Measurements from ENCODE around the gene CDC42BPA.

The CDC42BPA gene

DNA sequence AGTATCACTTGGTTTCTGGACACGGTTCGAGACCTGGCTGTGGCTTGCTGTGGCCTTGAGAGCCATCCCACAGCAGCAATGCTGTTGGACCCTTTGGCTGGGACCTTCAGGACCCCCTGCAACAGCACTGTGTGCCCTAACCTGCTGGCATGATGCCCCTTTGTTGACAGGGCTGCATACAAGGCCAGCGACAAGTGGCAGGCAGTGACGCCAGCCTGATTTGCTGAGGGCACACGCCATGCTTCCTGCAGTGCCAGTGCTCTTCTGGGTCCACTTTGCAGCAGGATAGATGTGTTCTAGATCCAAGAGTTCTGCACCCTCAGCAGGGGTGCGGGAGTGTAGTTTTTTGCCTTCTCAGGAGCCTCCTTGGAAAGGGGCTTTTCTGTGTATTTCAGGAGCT lies 345.4 kb downstream of the CDC42BPA start:
- H3K4me3 ChIP-seq (ENCODE audit: low read depth, low read length), result no peak overlapping the region
- TF ChIP-seq, protein P1, sequence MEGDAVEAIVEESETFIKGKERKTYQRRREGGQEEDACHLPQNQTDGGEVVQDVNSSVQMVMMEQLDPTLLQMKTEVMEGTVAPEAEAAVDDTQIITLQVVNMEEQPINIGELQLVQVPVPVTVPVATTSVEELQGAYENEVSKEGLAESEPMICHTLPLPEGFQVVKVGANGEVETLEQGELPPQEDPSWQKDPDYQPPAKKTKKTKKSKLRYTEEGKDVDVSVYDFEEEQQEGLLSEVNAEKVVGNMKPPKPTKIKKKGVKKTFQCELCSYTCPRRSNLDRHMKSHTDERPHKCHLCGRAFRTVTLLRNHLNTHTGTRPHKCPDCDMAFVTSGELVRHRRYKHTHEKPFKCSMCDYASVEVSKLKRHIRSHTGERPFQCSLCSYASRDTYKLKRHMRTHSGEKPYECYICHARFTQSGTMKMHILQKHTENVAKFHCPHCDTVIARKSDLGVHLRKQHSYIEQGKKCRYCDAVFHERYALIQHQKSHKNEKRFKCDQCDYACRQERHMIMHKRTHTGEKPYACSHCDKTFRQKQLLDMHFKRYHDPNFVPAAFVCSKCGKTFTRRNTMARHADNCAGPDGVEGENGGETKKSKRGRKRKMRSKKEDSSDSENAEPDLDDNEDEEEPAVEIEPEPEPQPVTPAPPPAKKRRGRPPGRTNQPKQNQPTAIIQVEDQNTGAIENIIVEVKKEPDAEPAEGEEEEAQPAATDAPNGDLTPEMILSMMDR (IDR thresholded peaks at IDR 0.05; ENCODE audit: borderline replicate concordance, insufficient read depth, low read depth, low read length), result no peak

DNA sequence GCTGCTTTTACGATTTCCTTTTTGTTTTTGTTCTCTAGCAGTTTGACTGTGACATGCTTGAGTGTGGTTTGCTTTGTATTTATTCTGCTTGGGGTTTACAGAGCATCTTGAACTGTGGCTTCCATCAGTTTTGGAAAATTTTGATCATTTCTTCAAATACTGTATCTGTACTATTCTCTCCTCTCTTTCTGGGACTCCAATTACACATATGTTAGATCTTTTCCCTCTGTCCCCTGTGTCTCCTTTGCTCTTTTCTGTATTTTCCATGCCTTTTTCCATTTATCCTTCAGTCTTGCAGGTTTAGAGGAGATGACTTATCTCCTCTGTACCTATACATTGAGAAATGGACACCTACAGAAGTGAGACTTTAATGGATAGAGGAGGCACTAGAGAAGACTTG lies 346.5 kb downstream of the CDC42BPA start:
- H3K4me3 ChIP-seq (ENCODE audit: low read depth, low read length), result no peak overlapping the region
- TF ChIP-seq, protein P1 (IDR thresholded peaks at IDR 0.05; ENCODE audit: borderline replicate concordance, insufficient read depth, low read depth, low read length), result no peak

DNA sequence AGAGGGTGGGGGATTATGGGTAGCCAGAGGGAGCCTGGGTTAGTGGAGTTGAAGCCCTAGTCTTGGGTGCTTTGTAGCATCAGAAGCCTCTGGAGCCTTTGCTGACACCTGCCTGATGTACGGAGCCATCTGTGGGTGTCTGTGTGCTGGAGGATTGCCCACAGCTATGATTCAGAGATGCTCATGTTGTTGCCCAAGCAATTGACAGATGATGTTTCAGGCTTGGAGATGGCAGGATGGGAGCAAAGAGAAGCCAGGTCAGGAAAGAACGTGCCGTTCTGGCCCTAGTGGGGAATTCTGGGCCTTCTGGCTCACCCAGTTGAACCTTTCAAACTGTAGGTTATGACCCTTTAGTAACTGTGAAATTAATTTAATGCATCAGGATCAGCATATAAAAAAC lies 350.6 kb downstream of the CDC42BPA start:
- TF ChIP-seq, protein P1 (IDR thresholded peaks at IDR 0.05; ENCODE audit: borderline replicate concordance, insufficient read depth, low read depth, low read length), result no peak
- no peak overlapping the region for H3K4me3 ChIP-seq (ENCODE audit: low read depth, low read length)

DNA sequence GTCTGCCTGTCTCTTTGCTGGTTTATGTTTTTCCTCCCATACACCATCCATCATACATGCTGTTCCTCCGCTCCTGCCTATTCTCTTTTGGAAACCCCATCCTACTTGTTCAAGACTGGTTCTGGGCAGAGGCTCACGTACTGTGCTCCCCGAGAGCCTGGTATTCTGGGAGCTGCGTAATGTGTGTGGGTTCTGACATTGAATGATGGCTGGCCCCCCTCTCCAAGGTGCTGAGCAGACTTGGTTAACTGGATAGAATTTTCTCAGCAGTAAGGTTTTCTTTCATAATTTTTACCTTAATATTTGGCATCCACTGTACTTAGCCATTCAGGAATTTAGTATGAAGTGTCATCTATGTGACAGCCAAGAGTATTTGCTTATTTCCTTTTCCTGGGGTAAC lies 351.6 kb downstream of the CDC42BPA start:
- TF ChIP-seq, protein P1 (IDR thresholded peaks at IDR 0.05; ENCODE audit: borderline replicate concordance, insufficient read depth, low read depth, low read length), result no peak
- no peak overlapping the region for H3K4me3 ChIP-seq (ENCODE audit: low read depth, low read length)

DNA sequence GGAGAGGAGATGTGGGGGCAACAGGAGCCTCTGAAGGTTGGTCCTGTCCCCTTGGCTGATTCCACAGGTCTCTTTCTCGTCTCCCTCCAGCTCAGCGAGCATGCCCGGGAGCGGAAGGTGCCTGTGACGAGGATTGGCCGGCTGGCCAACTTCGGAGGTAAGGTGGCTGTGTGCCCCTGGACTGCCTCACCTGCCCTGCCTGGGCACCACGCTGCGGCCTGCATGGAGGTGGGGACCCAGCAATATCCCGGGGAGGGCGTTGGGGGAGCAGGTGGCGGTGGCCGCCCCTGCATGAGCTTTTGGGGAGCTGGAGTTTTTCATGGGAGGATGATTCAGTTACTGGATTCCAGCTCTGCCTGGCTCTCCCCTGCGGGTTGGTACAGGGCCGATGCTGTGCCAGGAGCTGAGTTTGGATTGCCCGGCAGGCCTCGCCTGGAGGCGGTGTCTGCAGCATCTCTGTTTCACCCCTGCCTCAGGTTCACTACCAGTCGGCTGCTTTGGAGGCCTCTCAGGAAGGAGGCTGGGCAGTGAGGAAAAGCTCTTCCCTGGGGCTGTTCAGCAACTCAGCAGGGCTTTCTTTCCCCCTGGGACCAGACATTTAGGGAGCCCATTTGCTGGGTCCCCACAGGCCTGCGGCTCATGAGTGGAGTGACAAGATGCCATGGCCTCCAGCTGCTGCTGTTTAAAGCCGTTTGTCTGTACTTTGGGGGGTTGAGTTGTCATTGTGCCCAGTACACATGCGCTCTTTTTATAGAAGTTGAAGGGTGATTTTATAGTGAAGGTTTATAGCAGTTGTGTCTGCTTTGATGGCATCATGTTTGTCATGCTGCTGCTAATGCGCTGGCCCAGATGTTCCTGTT lies 352.5 kb downstream of the CDC42BPA start:
- TF ChIP-seq, protein P1 (IDR thresholded peaks at IDR 0.05; ENCODE audit: borderline replicate concordance, insufficient read depth, low read depth, low read length), result no peak
- H3K4me3 ChIP-seq (ENCODE audit: low read depth, low read length), result no peak overlapping the region

DNA sequence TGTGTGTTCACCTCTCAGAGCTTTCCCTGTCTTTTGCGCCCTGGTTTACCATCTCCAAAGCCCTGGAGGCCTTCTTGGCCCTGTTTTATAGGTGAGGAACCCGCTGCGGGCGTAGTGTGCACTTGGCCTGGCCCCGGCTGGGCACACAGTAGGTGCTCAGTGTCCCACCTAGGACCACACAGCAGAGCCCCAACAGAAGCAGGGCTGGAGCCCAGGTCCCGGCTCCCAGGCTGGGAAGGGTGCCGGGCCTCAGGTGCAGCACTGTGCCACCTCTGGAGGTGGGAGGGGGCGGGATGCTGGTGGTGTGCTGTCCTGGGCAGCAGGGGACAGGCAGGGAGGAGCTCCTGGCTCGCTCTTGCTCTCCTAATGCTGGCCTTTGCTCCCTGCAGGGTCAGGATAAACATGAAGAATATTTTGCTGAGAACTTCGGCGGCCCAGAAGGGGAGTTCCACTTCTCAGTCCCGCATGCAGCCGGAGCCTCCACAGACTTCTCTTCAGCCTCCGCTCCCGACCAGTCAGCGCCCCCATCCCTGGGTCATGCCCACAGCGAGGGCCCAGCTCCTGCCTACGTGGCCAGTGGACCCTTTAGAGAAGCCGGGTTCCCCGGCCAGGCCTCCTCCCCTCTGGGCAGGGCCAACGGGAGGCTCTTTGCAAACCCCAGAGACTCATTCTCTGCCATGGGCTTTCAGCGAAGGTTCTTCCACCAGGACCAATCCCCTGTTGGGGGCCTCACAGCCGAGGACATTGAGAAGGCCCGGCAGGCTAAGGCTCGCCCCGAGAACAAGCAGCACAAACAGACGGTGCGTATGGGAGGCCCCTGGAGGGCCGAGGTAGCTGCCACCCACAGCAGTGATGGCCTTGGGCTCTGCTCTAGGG lies 353.4 kb downstream of the CDC42BPA start:
- no peak overlapping the region for H3K4me3 ChIP-seq (ENCODE audit: low read depth, low read length)
- TF ChIP-seq, protein P1 (IDR thresholded peaks at IDR 0.05; ENCODE audit: borderline replicate concordance, insufficient read depth, low read depth, low read length), result no peak

Data from GM12875 (cell line).